Astrocyte of the cerebellum (primary cell): Measurements from ENCODE around the gene IDH3G.

Source experiments
- DNase-seq: peaks from one replicate; pipeline ENCODE4 v3.0.0-alpha.2; 2011; ENCODE audit warnings: low read depth
- H3K4me3 ChIP-seq: 2 replicates; pipeline ENCODE4 v1.5.1; 2011; ENCODE audit warnings: mild to moderate bottlenecking, low read depth, low read length, moderate library complexity
- in situ Hi-C: cut with HindIII; loops from 2 replicates; pipeline ENCODE4 v1.10.0; 2017; ENCODE audit warnings: low sequenced_read_pairs
- TF ChIP-seq, protein P1 (sequence below): IDR thresholded peaks from 2 replicates; pipeline ENCODE4 v1.5.1; 2012; ENCODE audit warnings: low read length, low read depth, moderate library complexity, mild to moderate bottlenecking; ENCODE audit errors: missing control alignments

Gene IDH3G

DNA sequence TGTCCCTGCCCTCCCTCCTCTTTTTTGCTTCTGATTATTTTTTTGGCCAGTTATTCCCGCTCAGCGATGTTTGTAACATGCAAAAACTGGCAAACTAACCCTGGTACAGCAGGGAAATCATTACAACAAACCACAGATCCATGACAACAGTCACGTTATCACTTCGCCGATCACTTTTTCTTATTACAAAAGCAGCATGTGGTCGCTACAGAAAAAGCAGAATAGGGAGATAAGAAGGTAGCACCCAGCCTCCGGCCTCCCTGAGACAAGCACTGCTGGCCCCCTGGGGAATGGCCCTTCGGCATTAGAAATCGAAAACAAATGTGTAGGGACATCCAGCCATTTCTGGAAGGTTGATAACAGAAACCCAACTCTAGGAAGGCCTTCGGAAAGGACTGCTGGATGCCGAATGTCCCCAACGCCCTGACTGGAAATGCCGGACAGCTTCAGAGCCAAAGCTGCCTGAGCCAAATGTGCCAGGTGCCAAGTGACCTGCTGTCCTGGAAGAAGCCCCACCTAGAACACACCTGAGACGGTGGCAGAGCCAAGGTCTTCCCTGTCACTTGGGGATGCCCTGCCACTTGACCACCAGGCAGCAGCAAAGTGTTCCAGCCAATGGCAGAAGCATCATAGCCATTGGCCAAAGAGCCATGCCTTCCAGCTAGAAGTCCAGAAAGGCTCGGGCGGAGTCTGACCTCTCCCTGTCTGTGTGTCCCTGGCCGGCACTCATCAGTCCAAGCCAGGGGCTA is 2.9 kb downstream of the IDH3G start:
- in situ Hi-C loops, result no loop called here
- H3K4me3 ChIP-seq, result no peak overlapping the region
- no peak for DNase-seq
- TF ChIP-seq, protein P1, sequence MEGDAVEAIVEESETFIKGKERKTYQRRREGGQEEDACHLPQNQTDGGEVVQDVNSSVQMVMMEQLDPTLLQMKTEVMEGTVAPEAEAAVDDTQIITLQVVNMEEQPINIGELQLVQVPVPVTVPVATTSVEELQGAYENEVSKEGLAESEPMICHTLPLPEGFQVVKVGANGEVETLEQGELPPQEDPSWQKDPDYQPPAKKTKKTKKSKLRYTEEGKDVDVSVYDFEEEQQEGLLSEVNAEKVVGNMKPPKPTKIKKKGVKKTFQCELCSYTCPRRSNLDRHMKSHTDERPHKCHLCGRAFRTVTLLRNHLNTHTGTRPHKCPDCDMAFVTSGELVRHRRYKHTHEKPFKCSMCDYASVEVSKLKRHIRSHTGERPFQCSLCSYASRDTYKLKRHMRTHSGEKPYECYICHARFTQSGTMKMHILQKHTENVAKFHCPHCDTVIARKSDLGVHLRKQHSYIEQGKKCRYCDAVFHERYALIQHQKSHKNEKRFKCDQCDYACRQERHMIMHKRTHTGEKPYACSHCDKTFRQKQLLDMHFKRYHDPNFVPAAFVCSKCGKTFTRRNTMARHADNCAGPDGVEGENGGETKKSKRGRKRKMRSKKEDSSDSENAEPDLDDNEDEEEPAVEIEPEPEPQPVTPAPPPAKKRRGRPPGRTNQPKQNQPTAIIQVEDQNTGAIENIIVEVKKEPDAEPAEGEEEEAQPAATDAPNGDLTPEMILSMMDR, result no peak

DNA sequence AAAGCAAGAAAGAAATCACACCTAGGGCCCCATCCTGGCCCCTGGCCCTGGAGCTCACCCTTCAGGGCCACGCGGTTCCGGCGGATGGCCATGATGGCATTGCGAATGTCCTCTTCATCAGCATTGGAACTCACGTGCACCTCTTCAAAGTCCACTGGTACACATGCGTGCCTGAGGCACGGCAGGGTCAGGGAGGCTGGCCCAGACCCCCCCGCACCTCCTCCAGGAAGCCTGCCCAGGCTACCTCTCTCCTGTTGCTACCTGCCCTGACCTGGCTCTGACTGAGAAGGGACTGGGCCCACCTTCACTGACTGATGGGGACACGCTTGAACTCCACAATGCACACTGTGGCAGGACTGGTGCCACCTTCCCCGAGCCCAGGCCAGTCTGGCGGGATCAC is 4.5 kb downstream of the IDH3G start:
- TF ChIP-seq, protein P1, result no peak
- in situ Hi-C loops, result no loop called here

DNA sequence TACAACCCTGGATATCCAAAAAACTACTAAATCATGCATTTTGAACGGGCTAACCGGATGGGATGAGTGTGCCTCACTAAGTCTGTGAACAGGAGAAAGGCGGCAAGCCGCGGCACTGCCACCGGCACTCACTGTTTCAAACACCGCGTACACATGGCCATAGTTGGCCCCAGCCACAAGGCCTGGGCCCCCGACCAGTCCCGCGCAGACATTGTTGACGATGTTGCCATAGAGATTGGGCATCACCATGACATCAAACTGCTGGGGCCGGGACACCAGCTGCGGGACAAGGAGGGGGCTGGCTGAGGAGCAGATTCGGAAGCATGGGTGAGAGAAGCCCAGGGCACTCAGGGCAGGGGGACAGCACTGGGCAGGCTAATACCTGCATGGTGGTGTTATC is 7.5 kb downstream of the IDH3G start:
- DNase-seq, result no peak
- in situ Hi-C loops, result no loop called here
- no peak overlapping the region for H3K4me3 ChIP-seq
- TF ChIP-seq, protein P1, result no peak

More for the DNA sequence above, 4.5 kb downstream of the IDH3G start:
- DNase-seq, result no peak
- no peak overlapping the region for H3K4me3 ChIP-seq

DNA sequence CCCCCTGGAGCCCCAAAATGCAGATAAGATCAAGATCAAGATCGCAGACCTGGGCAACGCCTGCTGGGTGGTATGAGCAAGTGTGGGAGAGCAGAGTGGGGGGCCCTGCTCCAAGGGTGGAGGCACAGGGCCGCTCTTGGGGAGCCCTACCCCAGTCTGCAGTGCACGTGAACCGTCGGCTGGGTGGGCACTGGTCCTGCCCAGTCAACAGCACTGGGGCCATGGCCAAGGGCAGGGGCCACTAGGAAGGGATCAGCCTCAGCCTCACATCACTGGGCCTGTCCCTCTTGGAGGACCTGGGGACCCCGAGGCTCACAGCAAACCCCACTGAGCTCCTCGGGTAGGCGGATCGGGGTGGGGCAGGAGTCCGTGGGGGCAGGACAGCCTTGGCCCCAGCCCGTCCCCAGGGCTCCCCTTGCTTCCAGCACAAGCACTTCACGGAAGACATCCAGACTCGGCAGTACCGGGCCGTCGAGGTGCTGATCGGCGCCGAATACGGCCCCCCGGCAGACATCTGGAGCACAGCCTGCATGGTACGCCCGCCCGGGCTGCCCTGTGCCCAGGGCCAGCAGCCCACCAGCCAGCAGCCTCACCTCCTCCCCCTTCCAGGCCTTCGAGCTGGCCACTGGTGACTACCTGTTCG is 9.7 kb downstream of the IDH3G start:
- H3K4me3 ChIP-seq, result no peak overlapping the region
- TF ChIP-seq, protein P1, result no peak
- in situ Hi-C loops, result no loop called here
- DNase-seq, result no peak

DNA sequence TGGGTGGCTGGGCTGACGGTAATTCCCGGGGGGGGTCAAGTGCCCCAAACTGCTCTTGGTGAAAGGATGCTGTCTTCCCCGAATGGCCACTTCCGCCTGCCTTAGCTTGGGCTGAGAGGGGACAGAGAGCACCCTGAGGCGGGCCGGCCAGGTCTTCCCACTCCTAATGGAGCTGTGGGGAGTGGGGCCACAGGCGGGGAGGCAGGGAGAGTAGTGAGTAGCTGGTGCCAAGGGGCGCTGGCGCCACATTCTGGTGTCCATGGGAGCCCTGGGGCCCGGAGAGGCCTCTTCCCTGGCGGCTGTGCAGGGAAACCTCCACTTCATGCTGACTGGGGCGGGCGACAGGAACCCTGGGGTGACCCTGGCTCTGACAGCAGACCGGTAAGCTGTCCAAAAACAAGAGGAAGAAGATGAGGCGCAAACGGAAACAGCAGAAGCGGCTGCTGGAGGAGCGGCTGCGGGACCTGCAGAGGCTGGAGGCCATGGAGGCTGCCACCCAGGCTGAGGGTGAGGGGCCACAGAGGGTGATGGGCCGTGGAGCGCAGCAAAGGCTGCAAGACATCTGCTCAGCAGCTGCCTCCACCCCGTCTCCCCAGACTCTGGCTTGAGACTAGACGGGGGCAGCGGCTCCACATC is 10.7 kb downstream of the IDH3G start:
- TF ChIP-seq, protein P1, result no peak
- in situ Hi-C loops, result no loop called here
- DNase-seq, result no peak
- H3K4me3 ChIP-seq, result no peak overlapping the region

DNA sequence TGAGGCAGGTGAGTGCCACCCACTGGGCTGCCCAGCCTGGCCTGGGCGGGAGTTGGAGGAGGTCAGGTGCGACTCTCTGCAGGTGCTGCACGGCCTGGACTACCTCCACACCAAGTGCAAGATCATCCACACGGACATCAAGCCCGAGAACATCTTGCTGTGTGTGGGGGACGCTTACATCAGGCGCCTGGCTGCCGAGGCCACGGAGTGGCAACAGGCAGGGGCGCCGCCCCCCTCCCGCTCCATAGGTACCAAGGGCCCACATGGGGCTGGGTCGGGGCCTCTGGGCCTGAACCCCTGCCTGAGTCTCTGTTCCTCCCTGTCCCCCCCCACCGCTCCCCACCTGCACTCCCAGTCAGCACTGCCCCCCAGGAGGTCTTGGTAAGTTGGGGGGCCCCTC is 11.3 kb downstream of the IDH3G start:
- in situ Hi-C loops, result no loop called here
- H3K4me3 ChIP-seq, result no peak overlapping the region
- TF ChIP-seq, protein P1, result no peak
- DNase-seq, result no peak
